ENCODE measurements around the gene CRYBG1. TPM values are rescaled to one million over a fixed set of nuclear protein-coding genes. Genes with fewer than 3 reads are reported as not detected.

CRYBG1 gene
- total RNA-seq, 1 experiment from 2014 or later, result 2.9 TPM

DNA sequence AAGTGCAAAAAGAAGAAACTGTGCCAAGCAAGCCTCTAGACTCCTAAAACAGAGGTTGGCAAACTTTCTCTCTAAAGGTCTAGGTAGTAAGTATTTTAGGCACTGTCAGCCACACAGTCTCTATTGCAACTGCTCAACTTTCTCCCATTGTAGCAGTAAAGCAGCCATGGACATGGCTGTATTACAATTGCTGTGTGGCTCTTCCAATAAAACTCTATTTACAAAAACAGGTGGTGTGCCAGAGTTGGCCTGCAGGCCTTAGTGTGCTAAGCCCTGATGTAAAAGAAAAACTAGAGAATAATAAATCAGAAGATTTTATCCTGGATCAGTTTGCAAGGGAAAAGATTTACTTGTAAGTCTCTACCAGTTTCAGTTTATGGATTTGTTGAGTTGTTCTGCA, 74.0 kb downstream of the CRYBG1 start:
- no peak overlapping the region for H3K27ac ChIP-seq (ENCODE audit: low read depth, low read length, poor library complexity, severe bottlenecking)
- CTCF ChIA-PET, result no interaction called here
- POLR2A ChIA-PET (ENCODE audit: low non-redundant PET), result no interaction called here

GRCh38 chr6:106439459-106439858, 78.9 kb downstream of the CRYBG1 start:
- Histone ChIP-seq H3K36me3 (ENCODE audit: insufficient read depth, low read length, poor library complexity, severe bottlenecking) (no peaks in the 10 kb centered on the region), H3K27ac (ENCODE audit: low read depth, low read length, poor library complexity, severe bottlenecking) (no peak overlapping the region), H3K4me3 (ENCODE audit: low read depth, low read length, poor library complexity, severe bottlenecking) (no peak overlapping the region), H3K9me3 (ENCODE audit: low read depth, low read length, poor library complexity, severe bottlenecking) (no peaks in the 10 kb centered on the region), H3K27me3 (replicated peaks; ENCODE audit: insufficient read depth, low read depth, low read length, poor library complexity) (peaks cover 16% of the 10 kb centered on the region), H3K4me1 (ENCODE audit: insufficient read depth, low read length, poor library complexity, severe bottlenecking) (no peaks in the 10 kb centered on the region)
- intact Hi-C loops (cut with micrococcal nuclease; ENCODE audit: unreplicated experiment), result no loop called here
- POLR2A ChIA-PET (ENCODE audit: low non-redundant PET), result no interaction called here
- BruUV-seq (replicated peaks), result no TSS peak
- TF ChIP-seq, protein P1, sequence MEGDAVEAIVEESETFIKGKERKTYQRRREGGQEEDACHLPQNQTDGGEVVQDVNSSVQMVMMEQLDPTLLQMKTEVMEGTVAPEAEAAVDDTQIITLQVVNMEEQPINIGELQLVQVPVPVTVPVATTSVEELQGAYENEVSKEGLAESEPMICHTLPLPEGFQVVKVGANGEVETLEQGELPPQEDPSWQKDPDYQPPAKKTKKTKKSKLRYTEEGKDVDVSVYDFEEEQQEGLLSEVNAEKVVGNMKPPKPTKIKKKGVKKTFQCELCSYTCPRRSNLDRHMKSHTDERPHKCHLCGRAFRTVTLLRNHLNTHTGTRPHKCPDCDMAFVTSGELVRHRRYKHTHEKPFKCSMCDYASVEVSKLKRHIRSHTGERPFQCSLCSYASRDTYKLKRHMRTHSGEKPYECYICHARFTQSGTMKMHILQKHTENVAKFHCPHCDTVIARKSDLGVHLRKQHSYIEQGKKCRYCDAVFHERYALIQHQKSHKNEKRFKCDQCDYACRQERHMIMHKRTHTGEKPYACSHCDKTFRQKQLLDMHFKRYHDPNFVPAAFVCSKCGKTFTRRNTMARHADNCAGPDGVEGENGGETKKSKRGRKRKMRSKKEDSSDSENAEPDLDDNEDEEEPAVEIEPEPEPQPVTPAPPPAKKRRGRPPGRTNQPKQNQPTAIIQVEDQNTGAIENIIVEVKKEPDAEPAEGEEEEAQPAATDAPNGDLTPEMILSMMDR (conservative IDR thresholded peaks at IDR 0.05; ENCODE audit: low read depth, low read length), result no peak
- no peak for TF ChIP-seq EZH2 (IDR thresholded peaks at IDR 0.05; ENCODE audit: borderline replicate concordance, low read depth, low read length, poor library complexity, severe bottlenecking)
- no peak for DNase-seq (ENCODE audit: low spot score)
- CTCF ChIA-PET, result no interaction called here

More for the DNA sequence above, 74.0 kb downstream of the CRYBG1 start:
- intact Hi-C loops (cut with micrococcal nuclease; ENCODE audit: unreplicated experiment), result no loop called here
- Histone ChIP-seq H3K9me3 (ENCODE audit: low read depth, low read length, poor library complexity, severe bottlenecking) (no peaks in the 10 kb centered on the region), H3K27me3 (replicated peaks; ENCODE audit: insufficient read depth, low read depth, low read length, poor library complexity) (peaks cover 4% of the 10 kb centered on the region), H3K36me3 (ENCODE audit: insufficient read depth, low read length, poor library complexity, severe bottlenecking) (no peaks in the 10 kb centered on the region), H3K4me1 (ENCODE audit: insufficient read depth, low read length, poor library complexity, severe bottlenecking) (no peaks in the 10 kb centered on the region), H3K4me3 (ENCODE audit: low read depth, low read length, poor library complexity, severe bottlenecking) (no peak overlapping the region)
- DNase-seq (ENCODE audit: low spot score), result no peak
- no peak for TF ChIP-seq EZH2 (IDR thresholded peaks at IDR 0.05; ENCODE audit: borderline replicate concordance, low read depth, low read length, poor library complexity, severe bottlenecking)
- TF ChIP-seq, protein P1 (conservative IDR thresholded peaks at IDR 0.05; ENCODE audit: low read depth, low read length), result no peak
- BruUV-seq (replicated peaks), result no TSS peak

DNA sequence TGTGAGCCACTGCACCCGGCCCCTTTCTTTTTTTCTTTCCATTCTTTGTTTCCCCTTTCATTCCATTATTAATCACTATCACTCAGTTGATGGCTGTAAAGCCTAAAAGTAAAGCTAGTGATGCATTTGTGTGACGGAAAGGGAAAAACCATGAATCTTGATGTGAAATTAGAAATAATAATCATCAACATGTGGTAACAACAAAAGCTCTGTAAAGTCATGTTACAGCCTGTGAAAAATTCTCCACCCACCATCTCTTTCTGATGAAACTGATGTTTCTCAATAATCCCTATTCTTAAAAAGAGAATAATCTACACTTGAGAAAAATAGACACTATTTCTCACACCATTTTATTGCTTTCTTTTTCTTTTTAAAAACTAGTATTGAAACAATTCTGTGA, 80.0 kb downstream of the CRYBG1 start:
- no peak overlapping the region for H3K27ac ChIP-seq (ENCODE audit: low read depth, low read length, poor library complexity, severe bottlenecking)
- no TSS peak for BruUV-seq (replicated peaks)
- H3K9me3 ChIP-seq (ENCODE audit: low read depth, low read length, poor library complexity, severe bottlenecking), result no peaks in the 10 kb centered on the region
- peaks cover 16% of the 10 kb centered on the region for H3K27me3 ChIP-seq (replicated peaks; ENCODE audit: insufficient read depth, low read depth, low read length, poor library complexity)
- ChIA-PET CTCF (no interaction called here), POLR2A (ENCODE audit: low non-redundant PET) (no interaction called here)
- no peak for TF ChIP-seq EZH2 (IDR thresholded peaks at IDR 0.05; ENCODE audit: borderline replicate concordance, low read depth, low read length, poor library complexity, severe bottlenecking)
- TF ChIP-seq, protein P1 (conservative IDR thresholded peaks at IDR 0.05; ENCODE audit: low read depth, low read length), result no peak
- H3K4me1 ChIP-seq (ENCODE audit: insufficient read depth, low read length, poor library complexity, severe bottlenecking), result no peaks in the 10 kb centered on the region
- intact Hi-C loops (cut with micrococcal nuclease; ENCODE audit: unreplicated experiment), result no loop called here
- no peak for DNase-seq (ENCODE audit: low spot score)
- no peak overlapping the region for H3K4me3 ChIP-seq (ENCODE audit: low read depth, low read length, poor library complexity, severe bottlenecking)
- H3K36me3 ChIP-seq (ENCODE audit: insufficient read depth, low read length, poor library complexity, severe bottlenecking), result no peaks in the 10 kb centered on the region

Measured in A673 (cell line).